OCI-LY7 (cell line): ENCODE measurements around the gene PKP1.

Experiments
- EZH2phosphoT487 ChIP-seq: fragments of 200-600 bp; sonication (generic); IDR thresholded peaks from 2 replicates; pipeline ENCODE4 v1.6.1; 2018; ENCODE audit warnings: low read depth, borderline replicate concordance, mild to moderate bottlenecking, mixed run types, antibody characterized with exemption, low read length, moderate library complexity, mixed read lengths
- TF ChIP-seq, protein P1 (sequence below): fragments of 200-600 bp; sonication (generic); conservative IDR thresholded peaks from 2 replicates; pipeline ENCODE4 v1.5.1; 2014; ENCODE audit warnings: mild to moderate bottlenecking, antibody characterized with exemption, low read length, moderate library complexity, mixed read lengths

DNA sequence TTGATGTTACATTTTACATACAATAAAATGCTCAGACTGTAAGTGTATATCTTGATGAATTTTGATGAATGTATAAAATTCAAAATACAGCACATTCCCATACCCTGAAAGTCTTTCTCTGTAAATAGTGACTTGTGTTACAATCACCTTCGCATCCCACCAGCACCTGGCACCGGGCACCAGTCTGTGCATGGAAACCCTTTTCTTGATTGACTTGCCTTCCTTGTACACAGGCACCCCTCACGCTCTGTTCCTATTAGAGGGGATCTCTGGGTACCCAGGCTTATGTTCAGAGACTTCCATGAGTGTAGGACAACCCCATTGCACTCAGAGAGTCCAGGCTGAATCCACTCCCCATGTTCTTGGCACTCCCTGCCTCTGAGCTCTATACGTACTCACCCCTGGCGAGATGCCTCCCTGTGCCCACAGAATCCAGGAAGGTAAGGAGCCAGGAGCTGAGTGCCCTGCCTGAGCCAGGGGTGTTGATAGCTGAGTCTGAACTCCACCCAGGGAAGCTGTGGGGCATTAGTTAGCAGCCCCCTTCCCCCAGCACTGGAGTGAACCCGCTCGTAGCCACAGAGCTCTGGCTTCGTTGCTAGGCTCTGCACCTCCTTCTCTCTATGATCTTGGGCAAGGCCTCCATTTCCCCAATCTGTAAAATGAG is 22.5 kb upstream of the PKP1 start:
- TF ChIP-seq, protein P1, sequence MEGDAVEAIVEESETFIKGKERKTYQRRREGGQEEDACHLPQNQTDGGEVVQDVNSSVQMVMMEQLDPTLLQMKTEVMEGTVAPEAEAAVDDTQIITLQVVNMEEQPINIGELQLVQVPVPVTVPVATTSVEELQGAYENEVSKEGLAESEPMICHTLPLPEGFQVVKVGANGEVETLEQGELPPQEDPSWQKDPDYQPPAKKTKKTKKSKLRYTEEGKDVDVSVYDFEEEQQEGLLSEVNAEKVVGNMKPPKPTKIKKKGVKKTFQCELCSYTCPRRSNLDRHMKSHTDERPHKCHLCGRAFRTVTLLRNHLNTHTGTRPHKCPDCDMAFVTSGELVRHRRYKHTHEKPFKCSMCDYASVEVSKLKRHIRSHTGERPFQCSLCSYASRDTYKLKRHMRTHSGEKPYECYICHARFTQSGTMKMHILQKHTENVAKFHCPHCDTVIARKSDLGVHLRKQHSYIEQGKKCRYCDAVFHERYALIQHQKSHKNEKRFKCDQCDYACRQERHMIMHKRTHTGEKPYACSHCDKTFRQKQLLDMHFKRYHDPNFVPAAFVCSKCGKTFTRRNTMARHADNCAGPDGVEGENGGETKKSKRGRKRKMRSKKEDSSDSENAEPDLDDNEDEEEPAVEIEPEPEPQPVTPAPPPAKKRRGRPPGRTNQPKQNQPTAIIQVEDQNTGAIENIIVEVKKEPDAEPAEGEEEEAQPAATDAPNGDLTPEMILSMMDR = no peak
- TF ChIP-seq EZH2phosphoT487 = no peak
